NCI-H526 (cell line): ENCODE results near the gene PDE4B.
A peak's percentile ranks its signal among the peaks of the same experiment; 100 is the strongest.
"Not testable (repeated sequence)": the region's sequence is repeated elsewhere in the genome, so short reads cannot be mapped to it uniquely, and the experiment has no call there.

ENCODE experiments used
- DNase-seq, 2 experiments: peaks; one replicate each; lab custom pipeline; 2025; lab: John Stamatoyannopoulos, UW

Gene PDE4B

GRCh38 chr1:65953170-65953569, 160.5 kb downstream of the PDE4B start:
- no peak for DNase-seq

GRCh38 chr1:65955071-65955470, 162.4 kb downstream of the PDE4B start:
- peak; percentile 80 to 82 for DNase-seq

GRCh38 chr1:65955503-65955902, 162.8 kb downstream of the PDE4B start:
- DNase-seq, result no peak

DNA sequence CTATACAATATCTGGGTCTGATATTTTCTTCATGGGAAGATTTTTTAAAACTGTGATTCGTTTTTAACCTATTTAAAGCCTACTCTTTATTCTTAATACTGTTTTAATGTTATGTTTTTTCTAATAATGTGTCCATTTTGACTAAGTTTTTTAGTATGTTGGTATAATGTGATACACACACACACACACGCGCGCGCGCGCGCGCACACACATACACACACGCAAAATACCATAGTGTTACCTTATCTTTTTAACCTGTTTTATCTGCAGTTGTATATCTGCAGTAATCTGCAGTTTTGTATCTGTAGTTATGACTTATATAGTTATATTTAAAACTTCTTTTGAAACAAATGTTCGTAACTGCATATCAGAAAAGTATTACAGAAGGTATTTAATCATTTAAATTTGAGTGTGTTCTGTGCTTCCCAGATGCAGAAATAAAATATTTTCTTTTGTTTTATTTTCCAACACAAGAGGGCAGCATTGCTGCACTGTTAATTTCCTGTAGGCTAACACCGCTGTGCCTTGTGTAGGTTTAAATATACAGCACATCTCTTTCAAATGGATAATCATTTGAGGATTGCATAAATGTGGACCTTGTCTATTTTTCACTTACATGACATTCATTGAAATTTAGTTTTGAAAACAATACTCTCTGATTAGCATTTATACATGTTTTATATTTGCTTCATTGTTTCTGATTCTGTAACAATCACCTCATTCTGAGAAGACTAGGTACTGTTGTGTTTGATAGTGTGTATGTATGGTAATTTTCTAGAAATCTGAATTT, 166.1 kb downstream of the PDE4B start:
- DNase-seq, result peak; percentile 56 to 75

- DNase-seq, result no peak
Measured at GRCh38 chr1:65959896-65960567, 167.3 kb downstream of the PDE4B start.

DNA sequence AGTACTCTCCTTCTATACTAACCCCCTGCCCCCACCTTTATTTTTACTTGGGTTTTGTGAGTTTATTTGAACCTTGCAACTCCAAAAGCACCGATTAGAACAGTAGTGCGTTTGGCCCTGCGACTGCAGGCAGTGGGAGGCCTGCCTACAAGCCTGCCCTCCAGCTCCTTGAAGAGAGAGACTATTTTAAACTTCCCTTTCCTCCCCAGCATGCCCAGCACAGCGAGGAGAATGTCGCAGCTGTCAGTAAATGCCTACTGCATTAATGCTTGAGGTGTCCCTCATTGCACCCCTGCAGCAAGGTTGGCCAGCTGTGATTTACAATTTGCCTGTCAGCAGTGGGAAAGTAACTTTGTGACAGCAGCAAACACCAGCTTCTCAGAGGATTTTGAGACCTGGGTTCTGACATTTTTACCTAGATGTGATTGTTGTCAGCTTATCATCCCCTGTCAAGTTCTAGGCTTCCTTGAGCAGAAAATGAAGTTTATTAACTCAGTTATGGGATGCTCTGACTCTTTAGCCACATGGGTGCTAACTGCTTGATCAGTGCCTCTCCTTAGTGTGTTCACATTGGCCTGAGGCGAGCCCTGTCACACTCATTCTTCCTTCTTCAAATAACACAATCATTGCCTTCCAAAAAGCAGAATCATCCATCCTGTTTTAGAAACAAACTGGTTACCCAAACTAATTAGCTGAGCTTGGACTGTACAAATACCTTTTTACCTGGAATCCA, 170.6 kb downstream of the PDE4B start:
- peak in 1 of 2 experiments; percentile 14 for DNase-seq

DNA sequence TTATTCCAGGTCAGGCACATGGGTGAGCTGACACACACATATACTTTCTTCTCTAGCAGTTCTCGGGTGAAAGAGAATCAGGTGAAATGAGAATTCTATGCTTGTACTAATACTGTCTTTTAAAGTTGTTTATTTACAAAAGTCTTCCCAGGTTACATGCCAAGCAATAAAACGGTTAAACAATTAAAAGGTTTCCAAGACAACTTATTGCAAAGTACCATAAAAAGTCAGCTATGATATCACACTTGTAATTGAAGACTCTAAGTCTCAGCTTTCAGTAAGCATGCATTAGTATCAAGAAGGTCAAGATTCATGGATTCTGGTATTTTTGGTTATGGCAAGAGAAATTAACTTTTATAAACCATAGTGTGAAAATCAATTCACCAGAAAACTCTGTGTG, 171.4 kb downstream of the PDE4B start:
- DNase-seq, result peak; percentile 20 to 47

GRCh38 chr1:65965112-65965996, 172.7 kb downstream of the PDE4B start:
- peak; percentile 95 to 97 for DNase-seq

- not testable (repeated sequence) for DNase-seq
Measured at GRCh38 chr1:65967492-65967891, 174.8 kb downstream of the PDE4B start.

DNA sequence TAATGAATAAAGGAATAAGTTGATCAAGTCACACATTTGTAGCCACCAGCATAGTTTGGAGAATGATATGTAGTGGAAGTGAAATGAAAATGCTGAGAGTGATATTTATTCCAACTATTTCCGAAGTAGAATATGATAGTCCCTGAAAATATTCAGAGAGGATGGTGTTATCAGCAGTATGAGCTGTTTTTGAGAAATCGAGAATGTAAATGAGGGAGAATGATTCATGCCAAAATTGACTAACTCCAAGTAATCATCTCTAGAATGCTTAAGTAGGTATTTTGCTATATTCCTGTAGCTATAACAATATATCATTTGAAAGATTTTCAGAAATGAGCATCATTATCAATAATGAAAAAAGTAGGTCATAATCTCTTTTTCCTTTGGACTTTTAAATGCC, 178.9 kb downstream of the PDE4B start:
- no peak for DNase-seq

- no peak for DNase-seq
Measured at GRCh38 chr1:65975708-65976107, 183.0 kb downstream of the PDE4B start.

DNA sequence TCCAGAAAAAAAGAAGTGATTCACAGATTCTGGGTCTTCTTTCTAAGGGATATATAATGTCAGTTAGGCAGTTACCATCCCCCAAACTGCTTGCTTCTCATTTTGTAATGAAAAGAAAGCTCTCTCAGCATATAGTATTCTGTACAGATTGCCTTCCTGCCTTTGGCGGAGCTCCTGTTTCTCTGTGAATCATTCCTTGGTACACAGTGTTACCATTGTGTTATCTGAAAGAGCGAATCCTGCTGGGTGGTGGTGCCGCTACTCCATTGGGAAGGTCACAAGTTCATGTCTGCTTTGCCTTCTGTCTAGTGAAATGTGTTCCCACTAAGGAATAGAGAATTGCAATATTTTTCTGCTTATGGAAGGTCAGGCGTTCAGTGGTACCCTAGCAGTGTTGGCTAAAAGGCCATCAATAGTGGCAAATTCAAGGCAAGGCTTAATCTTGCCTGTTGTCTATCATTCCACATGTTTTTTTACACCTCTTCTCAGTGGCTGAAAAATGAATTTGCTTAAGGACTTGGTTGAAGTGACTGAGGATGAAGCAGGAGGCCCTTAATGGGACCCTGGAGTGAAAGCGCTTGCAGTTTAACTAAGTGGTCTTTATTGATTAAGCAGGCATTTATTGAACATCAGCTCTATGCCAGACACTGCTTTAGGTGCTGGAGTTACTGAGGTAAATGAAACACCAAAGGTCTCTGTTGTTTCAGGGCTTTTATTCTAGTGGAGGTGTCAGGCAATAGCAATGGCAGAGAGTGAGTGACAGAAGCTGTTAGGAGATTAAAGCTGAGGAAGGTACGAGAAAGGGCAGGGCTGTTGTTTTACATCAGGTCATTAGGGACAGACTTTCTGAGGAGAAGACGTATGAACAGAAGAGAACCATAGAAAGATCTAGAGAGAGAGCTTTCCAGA, 186.7 kb downstream of the PDE4B start:
- no peak for DNase-seq

DNA sequence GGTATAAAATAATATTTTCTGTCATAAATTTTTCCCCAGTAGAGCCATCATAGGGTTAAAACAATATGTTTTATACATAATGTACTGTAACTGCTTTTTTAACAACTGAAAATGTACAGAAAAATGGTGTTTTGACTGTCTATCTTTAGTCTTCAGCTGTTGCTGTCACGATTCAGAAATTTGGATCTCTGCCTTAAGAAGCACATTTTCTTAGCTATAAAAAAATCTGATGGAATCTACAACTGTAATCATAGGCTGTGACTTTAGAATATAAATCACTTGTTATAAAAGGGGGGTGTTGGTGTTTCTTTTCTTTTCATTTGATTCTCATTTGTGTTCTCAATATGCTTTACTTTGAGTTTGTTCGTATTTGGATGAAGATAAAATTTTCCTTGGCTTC, 187.5 kb downstream of the PDE4B start:
- no peak for DNase-seq

DNA sequence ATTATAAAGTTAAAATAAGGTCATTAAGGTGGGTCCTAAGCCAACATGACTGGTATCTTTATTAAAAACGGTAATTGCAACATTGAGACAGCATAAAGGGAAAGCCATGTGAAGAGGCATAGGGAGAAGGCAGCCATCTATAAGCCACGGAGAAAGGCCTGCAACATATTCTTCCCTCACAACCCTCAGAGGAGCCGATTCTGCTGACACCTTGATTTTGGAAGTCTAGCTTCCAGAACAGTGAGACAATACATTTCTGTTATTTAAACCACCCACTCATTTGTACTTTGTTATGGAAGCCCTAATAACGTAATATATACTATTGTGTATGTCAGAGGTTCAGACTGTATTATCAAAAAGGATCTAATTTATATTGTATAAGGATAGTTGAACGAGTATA, 190.8 kb downstream of the PDE4B start:
- no peak for DNase-seq

DNA sequence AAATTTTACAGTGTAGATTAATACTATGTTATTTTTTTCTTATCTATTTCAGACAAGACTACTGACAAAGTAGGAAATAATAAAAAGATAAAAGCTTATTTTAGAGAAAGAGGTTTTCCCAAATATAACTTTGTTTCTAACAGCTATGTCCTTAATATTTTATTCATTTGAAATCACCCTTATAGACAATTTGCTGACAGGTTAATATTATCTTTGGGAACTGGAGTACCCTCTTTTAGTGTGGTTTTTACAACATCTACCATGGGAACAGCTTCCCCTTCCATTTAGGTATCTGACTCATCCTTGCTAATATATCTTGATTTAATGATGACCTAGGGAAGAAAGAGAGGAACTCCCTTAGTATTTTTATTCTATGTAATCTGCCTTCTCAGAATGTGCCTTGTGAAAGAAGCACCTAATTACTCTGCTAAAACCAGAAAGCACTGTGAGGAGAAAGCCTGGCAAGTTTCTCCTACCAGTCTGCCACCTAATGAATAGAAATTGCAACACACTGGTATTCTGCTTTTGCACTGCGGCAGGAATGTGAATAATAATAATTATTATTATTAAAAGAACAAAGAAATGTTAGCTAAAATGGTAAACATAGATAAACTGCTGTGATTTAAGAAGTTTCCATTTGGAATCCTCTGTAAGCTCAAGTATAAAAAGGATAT, 192.8 kb downstream of the PDE4B start:
- DNase-seq, result no peak

GRCh38 chr1:65986146-65986545, 193.5 kb downstream of the PDE4B start:
- no peak for DNase-seq

- DNase-seq, result no peak
Measured at GRCh38 chr1:65990161-65990560, 197.5 kb downstream of the PDE4B start.

DNA sequence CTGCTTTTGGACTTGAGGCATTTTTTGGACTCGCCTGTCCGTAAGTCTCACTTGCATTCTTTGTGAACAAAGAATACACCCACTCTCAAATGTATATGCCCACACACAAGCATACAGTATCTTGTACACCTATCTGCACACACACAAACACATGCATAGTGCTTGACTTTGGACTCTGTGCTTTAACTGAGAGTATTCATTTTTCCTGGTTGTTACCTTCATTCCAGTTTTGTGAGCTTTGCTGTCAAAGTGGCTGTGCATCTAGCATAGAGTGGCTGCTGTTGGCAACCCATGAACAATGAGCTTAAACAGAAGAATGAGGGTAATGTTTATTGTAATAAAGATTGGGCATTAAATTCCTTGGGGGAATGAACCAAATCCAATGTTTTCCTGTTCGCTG, 199.0 kb downstream of the PDE4B start:
- DNase-seq, result peak in 1 of 2 experiments; percentile 3

DNA sequence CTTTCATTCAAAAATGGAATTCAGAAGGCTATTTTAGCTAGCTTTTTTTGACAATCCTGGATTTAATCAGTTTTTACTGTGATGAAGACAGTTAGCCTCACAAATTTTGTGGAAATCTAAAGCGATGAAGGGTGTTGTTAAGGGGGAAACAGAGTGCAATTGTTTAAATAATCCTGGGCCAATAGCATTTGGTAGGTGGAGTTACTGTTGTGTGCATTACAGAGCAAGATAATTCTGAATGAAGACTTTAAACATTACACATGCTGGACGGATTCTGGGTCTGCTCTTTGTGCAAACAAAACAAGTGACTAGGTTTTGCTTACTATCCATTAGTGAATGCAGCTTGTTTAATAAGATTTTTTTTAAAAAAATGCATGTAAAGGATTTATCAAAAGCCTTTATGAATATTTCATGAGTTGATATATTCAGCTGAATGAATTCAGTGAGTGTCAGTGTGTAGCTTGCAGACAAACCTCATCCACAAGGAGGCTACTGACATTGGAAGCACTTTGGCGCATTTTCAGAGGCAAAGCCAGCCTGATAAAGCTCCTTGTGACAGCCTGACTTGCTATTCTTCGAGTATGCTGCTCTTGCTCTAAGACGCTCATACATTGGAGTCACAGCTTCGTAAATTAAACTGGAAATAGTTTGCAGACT, 199.6 kb downstream of the PDE4B start:
- peak; percentile 62 to 76 for DNase-seq

DNA sequence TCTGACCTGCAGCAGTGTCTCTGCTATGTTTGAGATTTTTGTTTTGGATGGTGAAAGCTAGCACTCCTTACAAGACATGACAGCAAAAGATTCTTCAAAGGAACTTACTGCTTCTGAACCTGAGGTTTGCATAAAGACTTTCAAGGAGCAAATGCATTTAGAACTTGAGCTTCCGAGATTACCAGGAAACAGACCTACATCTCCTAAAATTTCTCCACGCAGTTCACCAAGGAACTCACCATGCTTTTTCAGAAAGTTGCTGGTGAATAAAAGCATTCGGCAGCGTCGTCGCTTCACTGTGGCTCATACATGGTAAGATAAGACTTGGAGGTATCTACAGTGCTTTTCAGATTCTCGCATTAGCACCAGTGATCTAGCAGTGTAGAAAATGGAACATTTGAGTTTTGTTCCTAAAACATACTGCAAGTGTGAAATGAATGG, 200.2 kb downstream of the PDE4B start:
- DNase-seq, result peak; percentile 32 to 45
